HepG2 (cell line): ENCODE results near the gene ZNF814. TPM values are rescaled to one million over a fixed set of nuclear protein-coding genes. Genes with fewer than 3 reads are reported as not detected.

ENCODE experiments used
- ASH2L ChIP-seq: fragments of 300-600, 200-600 bp; sonication (generic); IDR thresholded peaks from 2 replicates; pipeline ENCODE4 v1.7.0; 2017; ENCODE audit warnings: low read depth, mild to moderate bottlenecking, moderate library complexity, mixed read lengths, low read length; ENCODE audit not compliant: insufficient read length
- CREB1 ChIP-seq, 2 experiments: fragments of 450-650 bp in 1 of 2; IDR thresholded peaks; 2 replicates each; pipeline ENCODE4 v1.6.1; 2016 to 2017; ENCODE audit warnings: control low read depth in 1 of 2, mild to moderate bottlenecking in 1 of 2, missing compliant biosample characterization in 1 of 2, missing genetic modification characterization in 1 of 2
- DNMT3B ChIP-seq: conservative IDR thresholded peaks from 2 replicates; pipeline ENCODE4 v1.6.1; 2016; ENCODE audit warnings: missing biosample characterization, control low read depth
- ELF3 ChIP-seq: IDR thresholded peaks from 2 replicates; pipeline ENCODE4 v1.6.1; 2016; ENCODE audit warnings: missing genetic modification reagents, missing compliant biosample characterization
- EP300 ChIP-seq, 3 experiments: sonication (generic) in 1 of 3; formaldehyde crosslinking in 1 of 3; IDR thresholded peaks; 2 replicates each; pipeline versions ENCODE4 v1.5.1 to v1.6.1; 2011 to 2020; ENCODE audit warnings: low read depth in 2 of 3, low read length in 2 of 3, borderline replicate concordance in 1 of 3, improper control_type of control experiment in 1 of 3, mild to moderate bottlenecking in 1 of 3, missing genetic modification reagents in 1 of 3, moderate library complexity in 1 of 3
- FOXM1 ChIP-seq: sonication (generic); formaldehyde crosslinking; IDR thresholded peaks from 2 replicates; pipeline ENCODE4 v1.5.0; 2020; ENCODE audit warnings: missing genetic modification reagents
- FOXO1 ChIP-seq: sonication (generic); formaldehyde crosslinking; IDR thresholded peaks from 2 replicates; pipeline ENCODE4 v1.4.0; 2020; ENCODE audit warnings: missing genetic modification reagents
- HDAC2 ChIP-seq: sonication (generic); formaldehyde crosslinking; IDR thresholded peaks from 2 replicates; pipeline ENCODE4 v1.4.0; 2020; ENCODE audit warnings: missing genetic modification reagents
- HES4 ChIP-seq: sonication (generic); formaldehyde crosslinking; IDR thresholded peaks from 2 replicates; pipeline ENCODE4 v1.9.0; 2021; ENCODE audit warnings: mild to moderate bottlenecking, missing genetic modification reagents, borderline replicate concordance
- KDM2A ChIP-seq: sonication (generic); formaldehyde crosslinking; IDR thresholded peaks from 2 replicates; pipeline ENCODE4 v1.4.0; 2020; ENCODE audit warnings: low read depth, missing genetic modification reagents, borderline replicate concordance
- KDM4B ChIP-seq: sonication (generic); formaldehyde crosslinking; IDR thresholded peaks from 2 replicates; pipeline ENCODE4 v1.4.0; 2020; ENCODE audit warnings: missing genetic modification reagents
- NCOA2 ChIP-seq: sonication (generic); formaldehyde crosslinking; IDR thresholded peaks from 2 replicates; pipeline ENCODE4 v1.8.0; 2022; ENCODE audit warnings: inconsistent platforms
- NFE2L2 ChIP-seq: fragments of 150-350 bp; IDR thresholded peaks from 2 replicates; pipeline ENCODE4 v1.6.1; 2014; ENCODE audit warnings: low read length
- PLRG1 ChIP-seq: fragments of 450-650 bp; conservative IDR thresholded peaks from 2 replicates; pipeline ENCODE4 v1.6.1; 2016
- POLR2G ChIP-seq: fragments of 200-400 bp; formaldehyde crosslinking; IDR thresholded peaks from 2 replicates; pipeline ENCODE4 v1.6.1; 2018; ENCODE audit warnings: mild to moderate bottlenecking, low read depth, low read length, moderate library complexity
- REXO4 ChIP-seq: sonication (generic); formaldehyde crosslinking; IDR thresholded peaks from 2 replicates; pipeline ENCODE4 v1.8.0; 2022; ENCODE audit warnings: missing genetic modification reagents, mild to moderate bottlenecking, borderline replicate concordance
- SALL2 ChIP-seq: sonication (generic); formaldehyde crosslinking; IDR thresholded peaks from 2 replicates; pipeline ENCODE4 v1.8.1; 2023; ENCODE audit warnings: mild to moderate bottlenecking, missing genetic modification reagents, inconsistent platforms
- SOX6 ChIP-seq, 2 experiments: fragments of 450-650 bp in 1 of 2; sonication (generic) in 1 of 2; formaldehyde crosslinking in 1 of 2; IDR thresholded peaks; 2 replicates each; pipeline versions ENCODE4 v1.4.0 to v1.6.1; 2017 to 2020; ENCODE audit warnings: antibody characterized with exemption in 1 of 2, mild to moderate bottlenecking in 1 of 2, missing genetic modification reagents in 1 of 2
- ZNF317 ChIP-seq: sonication (generic); formaldehyde crosslinking; IDR thresholded peaks from 2 replicates; pipeline ENCODE4 v1.5.0; 2020; ENCODE audit warnings: mild to moderate bottlenecking, missing genetic modification reagents
- ZSCAN25 ChIP-seq: sonication (generic); formaldehyde crosslinking; IDR thresholded peaks from 2 replicates; pipeline ENCODE4 v1.8.0; 2022; ENCODE audit warnings: mild to moderate bottlenecking, missing genetic modification reagents
- polyA plus RNA-seq, 8 experiments: library from polyadenylated mRNA; depleted of rRNA in 3 of 8; stranded (reverse) in 7 of 8; unstranded in 1 of 8; fragments of >200 nt; fragmentation: Illumina TruSeq in 4 of 8; extraction: Trizol in 4 of 8; gene quantifications; 2 replicates each; pipeline versions ENCODE4 v1.2.1 to v1.2.3, GENCODE V29; 2011 to 2016; ENCODE audit warnings: low read depth in 4 of 8, missing spikeins in 1 of 8, mixed read lengths in 1 of 8; ENCODE audit not compliant: insufficient read depth in 1 of 8
- total RNA-seq, 5 experiments: library from RNA; depleted of rRNA; stranded (reverse); fragments of >200 nt; fragmentation: Illumina TruSeq; extraction: Trizol; gene quantifications; 2 replicates each; pipeline ENCODE4 v1.2.3, GENCODE V29; 2016; ENCODE audit warnings: low read depth in 1 of 5
- TF ChIP-seq, protein P1 (sequence below): IDR thresholded peaks from 2 replicates; pipeline ENCODE4 v1.6.1; 2016; ENCODE audit warnings: low read depth
- TF ChIP-seq, protein P2 (sequence below): sonication (generic); formaldehyde crosslinking; IDR thresholded peaks from 2 replicates; pipeline ENCODE4 v1.4.0; 2020; ENCODE audit warnings: mild to moderate bottlenecking, low read depth, missing genetic modification reagents
- TF ChIP-seq, protein P3 (sequence below): sonication (generic); formaldehyde crosslinking; IDR thresholded peaks from 2 replicates; pipeline ENCODE4 v1.4.0; 2020; ENCODE audit warnings: missing genetic modification reagents; ENCODE audit errors: not compliant biosample characterization
- TF ChIP-seq, protein P4 (sequence below): IDR thresholded peaks from 2 replicates; pipeline ENCODE4 v1.6.1; 2016; ENCODE audit warnings: missing compliant biosample characterization, missing genetic modification reagents, borderline replicate concordance

Gene ZNF814
- total and polyA plus RNA-seq, 2 of the 13 experiments (the other 11 are each of a cell fraction or from before 2014, with no cell fraction given): 2.5 to 3.4 TPM

DNA sequence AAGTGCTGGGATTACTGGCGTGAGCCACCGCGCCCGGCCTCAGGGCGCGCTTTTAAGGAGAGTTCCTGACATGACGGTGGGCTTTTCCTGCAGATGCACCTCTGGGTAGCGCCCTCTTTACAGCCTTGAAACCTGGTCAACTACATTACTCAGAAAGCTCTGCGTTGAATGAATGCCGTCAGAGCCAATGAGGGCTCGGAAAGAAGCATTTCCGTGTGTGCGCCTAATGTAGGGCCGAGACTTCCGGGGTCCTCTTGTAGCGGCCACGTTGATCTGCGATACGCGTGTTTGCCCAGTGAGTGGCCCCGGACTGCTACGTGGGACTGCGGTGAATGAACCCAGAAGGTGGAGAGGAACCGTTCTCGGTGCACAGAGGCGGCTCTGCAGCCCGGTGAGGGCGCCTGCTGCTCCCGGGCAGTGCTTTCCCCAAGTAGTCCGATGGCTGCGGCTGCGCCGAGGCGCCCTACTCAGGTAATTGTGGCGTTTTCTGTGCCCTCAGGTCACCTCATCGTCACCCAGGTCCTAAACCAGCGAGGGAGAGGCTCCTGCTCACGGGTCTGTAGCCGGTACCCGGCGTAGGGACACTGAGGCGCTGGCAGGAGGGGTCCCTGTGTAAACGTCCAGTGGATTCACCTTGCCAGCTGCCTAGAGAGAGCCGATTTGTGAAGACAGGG is 69.2 kb downstream of the ZNF814 start (continued):
- TF ChIP-seq, protein P1, sequence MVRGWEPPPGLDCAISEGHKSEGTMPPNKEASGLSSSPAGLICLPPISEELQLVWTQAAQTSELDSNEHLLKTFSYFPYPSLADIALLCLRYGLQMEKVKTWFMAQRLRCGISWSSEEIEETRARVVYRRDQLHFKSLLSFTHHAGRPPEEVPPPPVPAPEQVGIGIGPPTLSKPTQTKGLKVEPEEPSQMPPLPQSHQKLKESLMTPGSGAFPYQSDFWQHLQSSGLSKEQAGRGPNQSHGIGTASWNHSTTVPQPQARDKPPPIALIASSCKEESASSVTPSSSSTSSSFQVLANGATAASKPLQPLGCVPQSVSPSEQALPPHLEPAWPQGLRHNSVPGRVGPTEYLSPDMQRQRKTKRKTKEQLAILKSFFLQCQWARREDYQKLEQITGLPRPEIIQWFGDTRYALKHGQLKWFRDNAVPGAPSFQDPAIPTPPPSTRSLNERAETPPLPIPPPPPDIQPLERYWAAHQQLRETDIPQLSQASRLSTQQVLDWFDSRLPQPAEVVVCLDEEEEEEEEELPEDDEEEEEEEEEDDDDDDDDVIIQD: 0 out of 2 replicates have a peak, but pooled peaks have one; percentile 11
- TF ChIP-seq, protein P2, sequence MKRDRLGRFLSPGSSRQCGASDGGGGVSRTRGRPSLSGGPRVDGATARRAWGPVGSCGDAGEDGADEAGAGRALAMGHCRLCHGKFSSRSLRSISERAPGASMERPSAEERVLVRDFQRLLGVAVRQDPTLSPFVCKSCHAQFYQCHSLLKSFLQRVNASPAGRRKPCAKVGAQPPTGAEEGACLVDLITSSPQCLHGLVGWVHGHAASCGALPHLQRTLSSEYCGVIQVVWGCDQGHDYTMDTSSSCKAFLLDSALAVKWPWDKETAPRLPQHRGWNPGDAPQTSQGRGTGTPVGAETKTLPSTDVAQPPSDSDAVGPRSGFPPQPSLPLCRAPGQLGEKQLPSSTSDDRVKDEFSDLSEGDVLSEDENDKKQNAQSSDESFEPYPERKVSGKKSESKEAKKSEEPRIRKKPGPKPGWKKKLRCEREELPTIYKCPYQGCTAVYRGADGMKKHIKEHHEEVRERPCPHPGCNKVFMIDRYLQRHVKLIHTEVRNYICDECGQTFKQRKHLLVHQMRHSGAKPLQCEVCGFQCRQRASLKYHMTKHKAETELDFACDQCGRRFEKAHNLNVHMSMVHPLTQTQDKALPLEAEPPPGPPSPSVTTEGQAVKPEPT (CRISPR knock-in tag): peak; percentile 56; the same call in 1 of the 2 replicates
- no peak for TF ChIP-seq NCOA2 (CRISPR knock-in tag)
- peak; percentile 93 for TF ChIP-seq POLR2G
- TF ChIP-seq ELF3: peak; percentile 92
- no peak for TF ChIP-seq ZSCAN25 (CRISPR knock-in tag)
- TF ChIP-seq KDM4B: 0 out of 2 replicates have a peak, but pooled peaks have one; percentile 16
- TF ChIP-seq FOXO1 (CRISPR knock-in tag): peak; percentile 59
- no peak for TF ChIP-seq HDAC2 (CRISPR knock-in tag)
- TF ChIP-seq, protein P3, sequence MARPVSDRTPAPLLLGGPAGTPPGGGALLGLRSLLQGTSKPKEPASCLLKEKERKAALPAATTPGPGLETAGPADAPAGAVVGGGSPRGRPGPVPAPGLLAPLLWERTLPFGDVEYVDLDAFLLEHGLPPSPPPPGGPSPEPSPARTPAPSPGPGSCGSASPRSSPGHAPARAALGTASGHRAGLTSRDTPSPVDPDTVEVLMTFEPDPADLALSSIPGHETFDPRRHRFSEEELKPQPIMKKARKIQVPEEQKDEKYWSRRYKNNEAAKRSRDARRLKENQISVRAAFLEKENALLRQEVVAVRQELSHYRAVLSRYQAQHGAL (CRISPR knock-in tag): peak; percentile 73
- TF ChIP-seq NFE2L2: no peak
- TF ChIP-seq, protein P4, sequence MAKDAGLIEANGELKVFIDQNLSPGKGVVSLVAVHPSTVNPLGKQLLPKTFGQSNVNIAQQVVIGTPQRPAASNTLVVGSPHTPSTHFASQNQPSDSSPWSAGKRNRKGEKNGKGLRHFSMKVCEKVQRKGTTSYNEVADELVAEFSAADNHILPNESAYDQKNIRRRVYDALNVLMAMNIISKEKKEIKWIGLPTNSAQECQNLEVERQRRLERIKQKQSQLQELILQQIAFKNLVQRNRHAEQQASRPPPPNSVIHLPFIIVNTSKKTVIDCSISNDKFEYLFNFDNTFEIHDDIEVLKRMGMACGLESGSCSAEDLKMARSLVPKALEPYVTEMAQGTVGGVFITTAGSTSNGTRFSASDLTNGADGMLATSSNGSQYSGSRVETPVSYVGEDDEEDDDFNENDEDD (CRISPR knock-in tag): peak; percentile 25; the same call in 1 of the 2 replicates
- TF ChIP-seq PLRG1: no peak
- no peak for TF ChIP-seq EP300 (IDR thresholded peaks at IDR 0.05; ENCODE audit: low read depth in 2 of 2, low read length in 2 of 2)
- TF ChIP-seq EP300 (CRISPR knock-in tag; IDR thresholded peaks at IDR 0.05; ENCODE audit: borderline replicate concordance): no peak
- TF ChIP-seq SOX6 (IDR thresholded peaks at IDR 0.05): no peak
- TF ChIP-seq SOX6 (CRISPR knock-in tag; IDR thresholded peaks at IDR 0.05): peak; percentile 32; the same call in 1 of the 2 replicates
- TF ChIP-seq CREB1 (IDR thresholded peaks at IDR 0.05): peak; percentile 76
- TF ChIP-seq CREB1 (CRISPR knock-in tag; IDR thresholded peaks at IDR 0.05): peak; percentile 84
- peak; percentile 57; the same call in 1 of the 2 replicates for TF ChIP-seq ZNF317
- TF ChIP-seq REXO4: no peak
- TF ChIP-seq DNMT3B: no peak; the same call in 1 of the 2 replicates
- peak; percentile 83 for TF ChIP-seq KDM2A (CRISPR knock-in tag)
- 0 out of 2 replicates have a peak, but pooled peaks have one; percentile 64 for TF ChIP-seq SALL2 (CRISPR knock-in tag)
- TF ChIP-seq FOXM1 (CRISPR knock-in tag): 0 out of 2 replicates have a peak, but pooled peaks have one; percentile 16
- no peak for TF ChIP-seq HES4
- TF ChIP-seq ASH2L: peak; percentile 67
